PFSK-1 (cell line): ENCODE results near the gene CNTFR.
A peak's percentile ranks its signal among the peaks of the same experiment; 100 is the strongest.

Experiments used
- FOXP2 ChIP-seq: optimal IDR thresholded peaks from 2 replicates; pipeline ENCODE3; 2011; ENCODE audit warnings: borderline replicate concordance, control low read depth, inconsistent platforms; ENCODE audit not compliant: insufficient read depth; ENCODE audit errors: extremely low read length, extremely low read depth
- POLR2AphosphoS5 ChIP-seq: IDR thresholded peaks from 2 replicates; pipeline ENCODE4 v1.6.1; 2012; ENCODE audit warnings: low read depth, mild to moderate bottlenecking, control low read depth, low read length, moderate library complexity
- SIN3A ChIP-seq: IDR thresholded peaks from 2 replicates; pipeline ENCODE4 v1.6.1; 2012; ENCODE audit warnings: mild to moderate bottlenecking, low read length, moderate library complexity, borderline replicate concordance; ENCODE audit not compliant: insufficient read depth
- TAF1 ChIP-seq: IDR thresholded peaks from 2 replicates; pipeline ENCODE4 v1.6.1; 2012; ENCODE audit warnings: low read length, control low read depth, borderline replicate concordance; ENCODE audit not compliant: insufficient read depth
- TF ChIP-seq, protein P1 (sequence below), 2 experiments: IDR thresholded peaks; 2 replicates each; pipeline versions ENCODE4 v1.6.1 to v1.8.0; 2011 to 2012; ENCODE audit warnings: low read depth in 2 of 2, low read length in 2 of 2, control low read depth in 1 of 2, inconsistent platforms in 1 of 2, mild to moderate bottlenecking in 1 of 2, moderate library complexity in 1 of 2; ENCODE audit not compliant: insufficient read depth in 1 of 2

CNTFR gene

DNA sequence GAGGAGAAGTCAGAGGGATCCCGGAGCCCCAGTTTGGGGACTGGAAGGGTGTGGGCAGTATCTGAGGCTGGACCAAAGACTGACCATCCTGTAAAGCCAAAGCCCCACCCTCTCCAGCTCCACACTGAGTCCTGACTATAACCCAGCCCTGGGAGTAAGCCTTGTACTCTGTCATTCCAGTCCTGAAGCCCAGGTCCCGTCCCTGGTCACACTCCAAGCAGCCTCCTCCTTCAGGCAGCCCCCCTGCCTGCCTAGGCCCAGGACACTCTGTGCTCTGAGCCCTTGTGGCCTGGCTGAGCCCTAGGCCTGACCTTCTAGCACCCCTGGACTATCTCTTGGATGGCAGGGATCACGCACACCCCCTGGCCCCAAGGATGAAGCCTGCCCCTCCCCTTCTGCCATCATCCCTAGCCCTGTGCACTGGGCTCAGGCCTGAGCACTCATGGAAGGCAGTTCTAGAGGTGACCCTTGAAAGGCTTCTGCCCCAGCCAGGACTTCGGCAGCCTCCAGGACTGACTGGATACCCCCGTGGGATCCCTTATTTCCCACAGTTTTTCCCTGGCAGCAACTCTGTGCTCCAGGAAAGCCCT is 38.7 kb downstream of the CNTFR start:
- no peak for TF ChIP-seq POLR2AphosphoS5

DNA sequence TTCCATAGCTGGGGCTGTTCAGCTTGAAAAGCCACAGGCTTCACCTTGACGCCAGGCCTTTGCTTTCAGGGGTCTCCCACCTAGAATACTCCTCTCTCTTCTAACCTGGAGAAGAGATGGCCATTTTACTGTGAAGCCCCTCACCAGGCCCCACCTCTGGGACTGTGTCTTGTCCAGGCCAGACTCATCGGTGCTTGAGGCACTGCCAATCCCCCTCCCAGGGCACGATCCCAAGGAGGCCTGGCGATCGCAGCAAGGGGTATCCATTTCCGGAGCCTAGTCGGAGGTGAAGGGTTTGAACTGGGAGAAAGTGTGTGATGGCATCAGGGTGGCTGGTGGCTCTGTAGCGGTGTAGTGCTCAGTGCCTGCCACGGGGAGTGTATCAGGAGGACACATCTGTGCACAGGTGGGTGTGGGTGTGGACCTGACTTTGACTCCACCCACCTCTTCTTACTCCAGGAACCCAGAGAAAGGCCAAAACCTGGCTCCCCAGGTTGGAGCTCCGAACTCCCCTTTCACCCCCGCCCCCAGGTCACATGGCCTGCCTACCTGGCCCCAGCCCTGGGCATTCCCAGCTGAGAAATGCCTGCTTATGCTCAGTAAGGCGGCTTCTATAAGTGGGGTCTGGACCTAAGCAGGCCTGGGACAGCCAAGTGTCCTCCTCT is 39.4 kb downstream of the CNTFR start:
- TF ChIP-seq, protein P1, sequence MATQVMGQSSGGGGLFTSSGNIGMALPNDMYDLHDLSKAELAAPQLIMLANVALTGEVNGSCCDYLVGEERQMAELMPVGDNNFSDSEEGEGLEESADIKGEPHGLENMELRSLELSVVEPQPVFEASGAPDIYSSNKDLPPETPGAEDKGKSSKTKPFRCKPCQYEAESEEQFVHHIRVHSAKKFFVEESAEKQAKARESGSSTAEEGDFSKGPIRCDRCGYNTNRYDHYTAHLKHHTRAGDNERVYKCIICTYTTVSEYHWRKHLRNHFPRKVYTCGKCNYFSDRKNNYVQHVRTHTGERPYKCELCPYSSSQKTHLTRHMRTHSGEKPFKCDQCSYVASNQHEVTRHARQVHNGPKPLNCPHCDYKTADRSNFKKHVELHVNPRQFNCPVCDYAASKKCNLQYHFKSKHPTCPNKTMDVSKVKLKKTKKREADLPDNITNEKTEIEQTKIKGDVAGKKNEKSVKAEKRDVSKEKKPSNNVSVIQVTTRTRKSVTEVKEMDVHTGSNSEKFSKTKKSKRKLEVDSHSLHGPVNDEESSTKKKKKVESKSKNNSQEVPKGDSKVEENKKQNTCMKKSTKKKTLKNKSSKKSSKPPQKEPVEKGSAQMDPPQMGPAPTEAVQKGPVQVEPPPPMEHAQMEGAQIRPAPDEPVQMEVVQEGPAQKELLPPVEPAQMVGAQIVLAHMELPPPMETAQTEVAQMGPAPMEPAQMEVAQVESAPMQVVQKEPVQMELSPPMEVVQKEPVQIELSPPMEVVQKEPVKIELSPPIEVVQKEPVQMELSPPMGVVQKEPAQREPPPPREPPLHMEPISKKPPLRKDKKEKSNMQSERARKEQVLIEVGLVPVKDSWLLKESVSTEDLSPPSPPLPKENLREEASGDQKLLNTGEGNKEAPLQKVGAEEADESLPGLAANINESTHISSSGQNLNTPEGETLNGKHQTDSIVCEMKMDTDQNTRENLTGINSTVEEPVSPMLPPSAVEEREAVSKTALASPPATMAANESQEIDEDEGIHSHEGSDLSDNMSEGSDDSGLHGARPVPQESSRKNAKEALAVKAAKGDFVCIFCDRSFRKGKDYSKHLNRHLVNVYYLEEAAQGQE (IDR thresholded peaks at IDR 0.05; ENCODE audit: insufficient read depth in 1 of 2, low read depth in 2 of 2, low read length in 2 of 2): no peak

DNA sequence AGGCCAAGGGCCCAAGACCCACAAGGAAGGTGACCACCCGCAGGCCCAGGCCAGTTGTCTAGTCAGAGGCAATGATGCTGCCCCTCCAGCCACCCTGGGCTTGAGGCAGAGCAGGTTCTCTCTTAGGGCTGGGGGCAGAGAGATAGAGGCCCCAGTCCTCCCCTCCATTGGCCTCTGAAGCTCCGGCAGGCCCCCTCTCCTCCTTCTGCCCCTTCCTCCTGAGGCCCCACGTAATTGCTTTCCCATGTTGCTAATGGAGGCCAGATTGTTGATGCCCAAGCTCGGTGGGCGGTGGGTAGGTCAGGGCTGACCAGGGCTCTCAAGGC is 40.2 kb downstream of the CNTFR start:
- no peak for TF ChIP-seq POLR2AphosphoS5
- TF ChIP-seq, protein P1 (IDR thresholded peaks at IDR 0.05; ENCODE audit: insufficient read depth in 1 of 2, low read depth in 2 of 2, low read length in 2 of 2): no peak
- no peak for TF ChIP-seq TAF1
- no peak for TF ChIP-seq SIN3A
- TF ChIP-seq FOXP2: no peak

DNA sequence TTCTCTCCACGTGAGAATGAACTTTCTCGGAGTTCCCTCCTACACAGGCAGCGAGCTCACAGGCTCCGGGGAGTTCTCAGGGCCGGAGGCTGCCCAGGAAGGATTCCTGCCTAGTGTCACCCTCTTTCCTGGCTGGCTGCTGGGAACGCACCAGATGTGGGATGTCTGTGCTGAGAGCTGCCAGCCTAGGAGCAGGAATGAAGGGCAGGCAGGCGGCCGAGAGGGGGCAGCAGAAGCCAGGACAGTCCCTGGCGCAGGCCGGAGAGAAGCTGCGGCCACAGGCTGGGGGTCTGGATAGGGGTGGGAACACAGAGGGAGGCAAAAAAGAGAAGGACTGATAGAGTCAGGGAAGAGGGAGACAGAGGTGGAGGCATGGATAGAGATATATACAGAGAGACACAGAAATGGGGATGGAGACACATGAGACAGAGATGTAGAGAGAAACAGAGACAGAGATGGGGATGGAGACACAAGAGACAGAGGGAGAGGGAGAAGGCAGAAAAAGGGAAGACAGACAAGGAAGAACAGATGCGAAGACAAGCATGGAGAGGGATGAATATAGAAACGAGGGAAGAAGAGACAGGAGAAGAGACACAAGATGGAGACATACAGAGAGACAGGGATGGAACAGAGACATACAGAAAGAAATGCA is 41.4 kb downstream of the CNTFR start:
- TF ChIP-seq FOXP2 (peak; percentile 32), POLR2AphosphoS5 (no peak)

DNA sequence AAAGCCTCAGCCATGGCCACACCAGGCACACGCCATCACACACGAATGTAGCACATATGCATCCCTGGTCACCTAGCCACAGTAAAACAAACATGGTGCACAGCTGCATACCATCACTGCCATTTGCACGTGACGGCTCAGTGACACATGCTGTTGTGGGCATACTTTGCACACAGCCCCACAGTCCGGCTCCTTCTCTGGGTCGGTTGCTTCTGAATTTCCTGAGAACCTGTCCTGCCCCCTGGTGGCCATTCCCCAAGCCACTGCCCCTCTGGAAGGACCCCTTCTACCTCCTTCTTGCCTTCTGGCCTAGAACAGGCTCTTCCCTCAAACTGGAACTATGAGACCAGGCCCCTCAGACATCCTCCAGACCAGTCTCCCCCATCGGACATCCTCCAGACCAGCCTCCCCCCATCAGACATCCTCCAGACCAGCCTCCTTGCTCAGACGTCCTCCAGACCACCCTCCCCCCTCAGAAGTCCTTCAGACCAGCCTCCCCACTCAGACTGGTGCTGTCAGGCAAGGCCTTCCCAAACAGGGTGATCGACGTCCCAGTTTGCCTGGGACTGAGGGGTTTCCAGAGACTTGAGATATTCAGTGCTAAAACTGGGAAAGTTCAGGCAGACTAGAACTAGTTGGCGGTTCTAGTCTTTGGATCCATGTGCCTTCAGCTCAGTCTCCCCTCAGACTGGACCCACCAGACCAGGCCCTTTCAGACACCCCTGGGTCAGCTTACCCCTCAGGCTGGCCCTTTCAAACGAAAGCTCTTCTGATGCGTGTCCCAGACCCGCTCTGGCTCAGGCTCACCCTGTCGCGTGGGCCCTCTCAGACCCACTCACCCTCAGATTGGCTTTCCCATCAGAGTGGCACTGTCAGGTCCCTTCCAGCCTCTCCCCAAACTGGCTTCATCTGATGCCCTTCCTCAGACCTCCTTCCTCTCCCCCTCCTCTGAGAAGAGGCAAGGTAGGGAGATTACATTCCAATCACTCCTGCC is 42.4 kb downstream of the CNTFR start:
- TF ChIP-seq POLR2AphosphoS5 (no peak), SIN3A (no peak), TAF1 (no peak), FOXP2 (no peak)
- TF ChIP-seq, protein P1 (IDR thresholded peaks at IDR 0.05; ENCODE audit: insufficient read depth in 1 of 2, low read depth in 2 of 2, low read length in 2 of 2): no peak
